Adipocyte (in vitro differentiated cells): ENCODE results near the gene FAM117A.

Experiments
- DNase-seq: peaks from one replicate; pipeline ENCODE4 v3.0.0-alpha.2; 2015; ENCODE audit warnings: low read depth
- H3K27me3 ChIP-seq: replicated peaks from 2 replicates; pipeline ENCODE4 v1.7.0; 2013; ENCODE audit warnings: mild to moderate bottlenecking, low read length, moderate library complexity; ENCODE audit not compliant: control insufficient read depth, insufficient read depth
- H3K36me3 ChIP-seq: 2 replicates; pipeline ENCODE4 v1.7.0; 2013; ENCODE audit warnings: low read length, mild to moderate bottlenecking, moderate library complexity; ENCODE audit not compliant: control insufficient read depth, insufficient read depth, severe bottlenecking
- H3K4me1 ChIP-seq: 2 replicates; pipeline ENCODE4 v1.7.0; 2013; ENCODE audit warnings: mild to moderate bottlenecking, low read length, moderate library complexity; ENCODE audit not compliant: control insufficient read depth, insufficient read depth
- H3K4me3 ChIP-seq: 2 replicates; pipeline ENCODE4 v1.7.0; 2013; ENCODE audit warnings: mild to moderate bottlenecking, low read length, moderate library complexity
- H3K9ac ChIP-seq: 2 replicates; pipeline ENCODE4 v1.7.0; 2013; ENCODE audit warnings: mild to moderate bottlenecking, low read length, moderate library complexity
- H3K9me3 ChIP-seq: 2 replicates; pipeline ENCODE4 v1.7.0; 2013; ENCODE audit warnings: mild to moderate bottlenecking, low read length, moderate library complexity; ENCODE audit not compliant: control insufficient read depth

The FAM117A gene

DNA sequence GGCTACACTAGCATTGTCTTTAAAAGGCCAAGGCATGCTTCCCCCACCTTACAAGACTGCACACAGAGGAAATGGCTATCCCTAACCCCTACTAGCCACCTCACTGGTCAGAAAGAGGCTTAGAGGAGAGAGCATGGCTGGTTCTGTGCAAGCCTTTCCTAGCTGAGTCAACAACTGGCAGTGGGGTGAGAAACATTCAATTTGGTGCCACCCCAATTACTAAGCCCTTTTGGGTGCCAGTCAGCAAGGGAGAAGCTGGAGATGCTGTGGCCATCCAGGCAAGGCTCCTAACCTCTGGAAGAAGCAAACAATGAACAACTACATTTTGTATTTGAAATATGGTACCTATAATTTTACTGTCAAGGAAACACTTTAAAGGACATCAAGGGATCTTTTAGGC lies 19.9 kb upstream of the FAM117A start:
- Histone ChIP-seq H3K4me3 (no peak overlapping the region), H3K4me1 (peaks cover 41% of the 10 kb centered on the region), H3K36me3 (no peaks in the 10 kb centered on the region), H3K27me3 (no peaks in the 10 kb centered on the region), H3K9ac (no peak overlapping the region), H3K9me3 (no peaks in the 10 kb centered on the region)
- no peak for DNase-seq

GRCh38 chr17:49783071-49783715 lies 19.3 kb upstream of the FAM117A start:
- H3K4me1 ChIP-seq: peaks cover 41% of the 10 kb centered on the region
- no peak overlapping the region for H3K9ac ChIP-seq
- H3K36me3 ChIP-seq: no peaks in the 10 kb centered on the region
- no peaks in the 10 kb centered on the region for H3K27me3 ChIP-seq
- H3K9me3 ChIP-seq: no peaks in the 10 kb centered on the region
- no peak for DNase-seq
- H3K4me3 ChIP-seq: no peak overlapping the region

DNA sequence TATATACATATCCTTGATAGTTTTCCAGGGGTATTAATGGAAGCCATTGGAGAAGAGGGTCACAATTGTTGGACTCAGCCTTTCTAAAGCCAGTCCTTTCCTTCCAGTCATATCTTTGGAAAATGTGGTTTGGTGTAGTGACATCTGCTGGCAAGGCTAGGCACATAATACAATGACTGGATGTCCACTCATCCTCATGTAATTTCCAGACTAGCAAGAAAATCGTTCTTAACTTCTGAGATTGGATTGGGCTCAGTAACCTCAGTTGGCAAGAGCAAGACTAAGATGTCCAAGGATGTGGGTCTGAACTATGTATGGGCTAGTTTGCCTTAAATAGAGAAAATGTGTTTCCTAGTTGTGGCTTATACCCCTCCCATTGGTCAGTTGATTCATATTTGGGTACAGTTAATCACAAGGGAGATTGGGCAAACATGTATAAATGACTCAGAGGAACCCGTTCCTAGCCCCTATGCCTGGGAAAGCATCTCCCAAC lies 15.9 kb upstream of the FAM117A start:
- DNase-seq: peak; percentile 72
- no peaks in the 10 kb centered on the region for H3K9me3 ChIP-seq
- peak overlapping the region; percentile 45 for H3K4me3 ChIP-seq
- H3K36me3 ChIP-seq: no peaks in the 10 kb centered on the region
- H3K9ac ChIP-seq: peak overlapping the region; percentile 57
- peaks cover 54% of the 10 kb centered on the region for H3K4me1 ChIP-seq
- no peaks in the 10 kb centered on the region for H3K27me3 ChIP-seq

DNA sequence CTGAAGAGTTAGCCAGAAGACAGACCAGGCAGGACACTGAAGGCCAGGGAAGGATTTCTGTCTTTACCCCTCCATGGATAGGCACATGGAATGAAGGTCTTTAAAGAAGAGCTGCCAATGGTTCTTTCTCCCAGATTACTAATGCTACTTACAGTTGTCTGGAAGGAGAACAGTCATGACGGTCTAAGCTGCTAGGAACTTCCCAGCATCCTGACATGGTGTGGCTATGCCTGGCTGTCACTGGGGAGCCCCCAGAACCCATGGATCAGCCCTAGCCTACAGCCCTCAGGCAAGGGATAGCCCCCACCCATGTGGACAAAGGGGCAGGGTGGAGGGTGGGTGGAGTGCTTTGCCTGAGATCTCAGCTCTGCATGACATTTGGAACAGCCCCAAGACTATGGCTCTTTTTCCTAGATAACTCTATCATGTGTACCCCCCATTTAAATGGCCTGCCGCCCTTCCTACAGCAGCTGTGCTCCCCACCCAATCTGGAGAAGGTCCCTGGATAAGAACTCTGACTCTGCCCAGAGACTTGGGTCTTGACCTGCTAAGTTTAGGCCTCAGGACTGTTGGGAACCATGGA lies 15.3 kb upstream of the FAM117A start:
- no peak for DNase-seq
- no peaks in the 10 kb centered on the region for H3K27me3 ChIP-seq
- peak overlapping the region; percentile 57 for H3K9ac ChIP-seq
- H3K36me3 ChIP-seq: no peaks in the 10 kb centered on the region
- H3K9me3 ChIP-seq: no peaks in the 10 kb centered on the region
- peaks cover 50% of the 10 kb centered on the region for H3K4me1 ChIP-seq
- H3K4me3 ChIP-seq: peak overlapping the region; percentile 45

- no peak for DNase-seq
- Histone ChIP-seq H3K36me3 (no peaks in the 10 kb centered on the region), H3K4me3 (no peak overlapping the region), H3K4me1 (peaks cover 47% of the 10 kb centered on the region), H3K27me3 (no peaks in the 10 kb centered on the region), H3K9me3 (no peaks in the 10 kb centered on the region), H3K9ac (no peak overlapping the region)
Measured at GRCh38 chr17:49777563-49777962, 13.6 kb upstream of the FAM117A start.

DNA sequence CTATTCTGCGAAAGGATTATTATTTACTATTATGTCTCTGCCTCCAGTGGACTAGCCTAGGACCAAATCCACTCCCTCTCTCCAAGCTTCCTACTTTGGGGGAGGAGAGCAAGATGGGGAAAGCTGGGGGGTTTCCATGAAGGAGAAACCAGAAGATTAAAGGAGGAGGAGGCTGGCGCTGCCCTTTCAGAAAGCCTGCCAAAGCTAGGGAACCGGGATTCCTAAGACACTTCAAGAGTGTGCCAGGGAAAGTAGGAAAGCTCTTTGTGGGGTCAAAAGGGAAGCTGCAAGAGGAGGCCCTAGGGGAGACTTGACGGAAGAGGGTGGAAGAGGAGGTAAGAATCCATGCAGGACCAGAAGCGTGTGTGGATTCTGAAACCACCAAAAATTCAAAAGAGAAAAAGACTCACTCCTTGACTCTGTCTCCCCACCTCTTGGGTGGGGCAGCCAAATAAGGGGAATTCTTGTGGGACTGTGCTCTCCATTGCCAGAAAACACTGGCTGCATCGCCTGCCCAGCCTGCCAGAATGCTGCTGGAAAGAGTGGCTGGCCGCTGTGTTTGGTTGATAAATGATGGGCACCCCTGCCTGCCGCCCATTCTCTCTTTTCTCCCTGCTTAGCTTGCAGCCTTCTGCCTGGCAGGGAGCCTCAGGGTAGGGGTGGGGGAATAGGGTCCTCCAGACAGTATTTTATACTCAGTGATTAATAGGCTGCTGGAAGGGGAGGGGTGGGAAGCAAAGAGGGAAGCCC lies 12.8 kb upstream of the FAM117A start:
- Histone ChIP-seq H3K27me3 (no peaks in the 10 kb centered on the region), H3K9me3 (no peaks in the 10 kb centered on the region), H3K36me3 (no peaks in the 10 kb centered on the region), H3K9ac (no peak overlapping the region), H3K4me3 (no peak overlapping the region), H3K4me1 (peaks cover 47% of the 10 kb centered on the region)
- DNase-seq: no peak

DNA sequence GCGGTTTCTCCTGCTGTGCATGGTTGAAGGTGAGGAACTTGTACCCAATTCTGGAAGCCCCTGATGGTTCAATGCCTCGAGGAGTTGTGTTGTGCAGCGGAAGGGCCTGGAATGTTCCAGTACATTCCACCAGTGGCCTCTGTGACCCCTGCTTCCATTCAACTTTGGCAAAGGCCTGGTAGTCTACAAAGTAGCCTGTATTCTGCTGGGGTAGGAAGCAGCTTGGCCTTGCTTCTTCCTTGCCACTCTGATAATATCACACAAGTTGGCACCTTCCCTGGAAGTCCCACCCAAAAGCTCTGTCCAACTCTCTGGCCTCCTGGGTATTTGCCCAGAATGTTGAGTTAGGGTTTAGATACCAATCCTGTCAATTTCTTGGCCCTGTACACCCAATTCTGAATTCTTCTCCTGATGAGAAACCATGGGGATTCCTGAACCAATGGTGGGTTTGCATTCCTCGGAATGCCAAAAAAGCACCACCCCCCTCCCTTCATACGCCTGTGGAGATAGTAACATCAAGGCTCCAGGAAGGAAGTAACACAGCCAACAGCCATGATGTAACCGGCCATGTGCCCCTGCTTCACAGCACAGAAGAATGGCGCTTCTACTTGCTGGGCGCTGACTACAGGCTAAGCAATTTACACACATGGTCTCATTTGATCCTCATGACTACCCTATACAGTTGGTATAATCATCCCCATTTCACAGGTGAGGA lies 11.8 kb upstream of the FAM117A start:
- no peak for DNase-seq
- Histone ChIP-seq H3K9me3 (no peaks in the 10 kb centered on the region), H3K36me3 (no peaks in the 10 kb centered on the region)

DNA sequence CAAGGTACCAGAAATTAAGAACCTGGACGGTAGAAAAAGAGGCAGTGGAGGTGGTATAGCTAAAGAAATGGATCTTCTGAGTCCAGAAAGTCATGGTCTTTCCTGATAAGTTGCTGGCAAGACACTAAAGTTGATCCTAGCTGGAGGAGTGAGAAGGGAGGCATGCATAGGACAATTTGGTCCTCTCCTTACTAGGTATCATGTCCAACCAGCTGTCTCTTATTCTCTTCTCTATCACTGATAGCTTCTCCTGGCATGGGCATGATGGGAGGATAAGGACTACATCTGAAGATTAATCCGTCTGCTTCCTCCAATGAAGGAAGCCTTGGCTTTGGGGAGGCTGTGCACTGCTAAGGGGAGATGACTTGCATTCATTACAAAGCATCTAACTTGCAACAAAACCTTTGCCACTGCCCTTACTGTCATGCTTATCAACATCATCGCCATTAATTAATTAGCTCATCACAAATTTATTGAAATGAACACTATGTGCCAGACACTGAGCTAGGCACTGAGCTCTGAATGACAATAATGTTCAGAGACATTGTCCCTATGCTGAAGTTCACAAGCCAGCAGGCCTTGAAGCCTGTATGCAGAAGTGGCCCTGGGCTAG lies 3.1 kb upstream of the FAM117A start:
- H3K36me3 ChIP-seq: no peaks in the 10 kb centered on the region
- no peak overlapping the region for H3K9ac ChIP-seq
- no peak for DNase-seq
- no peaks in the 10 kb centered on the region for H3K9me3 ChIP-seq
- H3K4me1 ChIP-seq: peaks cover 13% of the 10 kb centered on the region
- peaks cover 13% of the 10 kb centered on the region for H3K27me3 ChIP-seq
- no peak overlapping the region for H3K4me3 ChIP-seq

More for the DNA sequence above, 11.8 kb upstream of the FAM117A start:
- H3K4me3 ChIP-seq: no peak overlapping the region
- no peak overlapping the region for H3K9ac ChIP-seq
- peaks cover 38% of the 10 kb centered on the region for H3K4me1 ChIP-seq
- H3K27me3 ChIP-seq: no peaks in the 10 kb centered on the region

- no peaks in the 10 kb centered on the region for H3K36me3 ChIP-seq
- H3K4me1 ChIP-seq: peaks cover 13% of the 10 kb centered on the region
- peak overlapping the region; percentile 84 for H3K4me3 ChIP-seq
- H3K27me3 ChIP-seq: peaks cover 13% of the 10 kb centered on the region
- no peaks in the 10 kb centered on the region for H3K9me3 ChIP-seq
- H3K9ac ChIP-seq: peak overlapping the region; percentile 6
- no peak for DNase-seq
Measured at GRCh38 chr17:49764559-49765180, 739 bp upstream of the FAM117A start.

- peaks cover 14% of the 10 kb centered on the region for H3K4me1 ChIP-seq
- H3K36me3 ChIP-seq: no peaks in the 10 kb centered on the region
- peak overlapping the region; percentile 84 for H3K4me3 ChIP-seq
- peak; percentile 21 for DNase-seq
- H3K9me3 ChIP-seq: no peaks in the 10 kb centered on the region
- no peak overlapping the region for H3K9ac ChIP-seq
- H3K27me3 ChIP-seq: peaks cover 13% of the 10 kb centered on the region
Measured at GRCh38 chr17:49762151-49762941, 1.6 kb downstream of the FAM117A start.
